Right lobe of liver (tissue), 6 donors: ENCODE measurements around the gene KCNN3. TPM values are rescaled to one million over a fixed set of nuclear protein-coding genes. Genes with fewer than 3 reads are reported as not detected.

Experiments
- ATAC-seq, 4 donors: fragments of 200-7000 bp; cut with Tn5 transposase; one replicate each; pipeline ENCODE4 v1.9.1; 2020; ENCODE audit warnings: mild to moderate bottlenecking in 4 of 4, moderate library complexity in 4 of 4
- DNase-seq, 3 donors: peaks; one replicate each; pipeline ENCODE4 v3.0.0-alpha.2; 2020
- H3K27ac ChIP-seq, 3 donors: fragments of 200-600 bp; one replicate each; pipeline ENCODE4 v1.8.0; 2022
- H3K27me3 ChIP-seq, 2 donors: fragments of 200-600 bp; one replicate each; pipeline ENCODE4 v1.8.0; 2022
- H3K36me3 ChIP-seq, 4 donors: fragments of 200-600 bp; sonication (generic) in 1 of 4; one replicate each; pipeline versions ENCODE4 v1.5.1 to v1.8.0; 2017 to 2022; ENCODE audit warnings: control low read depth in 1 of 4
- H3K4me1 ChIP-seq, 4 donors: fragments of 200-600 bp; sonication (generic) in 1 of 4; one replicate each; pipeline versions ENCODE4 v1.5.1 to v1.8.0; 2017 to 2022; ENCODE audit warnings: control low read depth in 1 of 4
- H3K4me3 ChIP-seq, 3 donors: fragments of 200-600 bp; one replicate each; pipeline ENCODE4 v1.8.0; 2022
- H3K9me3 ChIP-seq, 4 donors: fragments of 200-600 bp; sonication (generic) in 1 of 4; one replicate each; pipeline versions ENCODE4 v1.5.1 to v1.8.0; 2017 to 2022; ENCODE audit warnings: control low read depth in 1 of 4
- CTCF ChIP-seq, 4 donors: fragments of 200-600 bp in 3 of 4; fragments of 450-650 bp in 1 of 4; IDR thresholded peaks; one replicate each; pipeline versions ENCODE4 v1.5.1 to v1.8.0; 2016 to 2022; ENCODE audit warnings: antibody characterized with exemption in 4 of 4, mild to moderate bottlenecking in 2 of 4
- POLR2A ChIP-seq: fragments of 450-650 bp; IDR thresholded peaks from one replicate; pipeline ENCODE4 v1.6.1; 2017; ENCODE audit warnings: antibody characterized with exemption, mild to moderate bottlenecking
- WGBS: methylation state at CpG from one replicate; pipeline ENCODE4 v1.1.6; 2018; ENCODE audit warnings: low coverage, low lambda C conversion rate; ENCODE audit not compliant: insufficient coverage; ENCODE audit errors: missing lambda C conversion rate; 5-methylcytosine and 5-hydroxymethylcytosine counted together
- intact Hi-C, 2 donors: fragments of 100-400 bp; cut with DNase I; formaldehyde crosslinking; loops; one replicate each; pipeline versions ENCODE4 v1.11.2 to v1.14.1; 2022
- total RNA-seq, 6 experiments: library from RNA; depleted of rRNA in 2 of 6; stranded (reverse); fragments of >200 nt in 2 of 6; fragmentation: NEBNext Ultra II Directional in 3 of 6; extraction: Animal tissue kit (Norgen Biotek cat#: 25700) in 3 of 6; gene quantifications; one replicate each; pipeline versions ENCODE4 v1.1.0 to v1.2.4, GENCODE V29; 2016 to 2023
- donor health status: DM: no; HTN: yes; CAD: no.
- donor health status: DM: no; HTN: no; CAD: no.
- donor health status: DM: no; HTN: no; CAD: no.
- donor health status: DM: no; HTN: yes; CAD: no.
- donor health status: DM: no; HTN: yes; CAD: no.

Gene KCNN3
- total RNA-seq, 6 experiments from 2014 or later: 0.15 to 0.64 (median 0.32) TPM

- no peak for TF ChIP-seq POLR2A
- TF ChIP-seq CTCF (IDR thresholded peaks at IDR 0.05): no peak
- no peak overlapping the region for H3K4me3 ChIP-seq
- 78% methylated on average over 1 of the region's 1 CpG for WGBS
- ATAC-seq (no peak), DNase-seq (peak in 1 of 3 donors; percentile 8)
- H3K27me3 ChIP-seq: no peaks in the 10 kb centered on the region
- intact Hi-C loops: no loop called here
- no peak overlapping the region for H3K27ac ChIP-seq
- no peaks in the 10 kb centered on the region for H3K36me3 ChIP-seq
- H3K4me1 ChIP-seq: no peaks in the 10 kb centered on the region
- no peaks in the 10 kb centered on the region for H3K9me3 ChIP-seq
Observed at GRCh38 chr1:154764181-154764580, 105.9 kb downstream of the KCNN3 start.

GRCh38 chr1:154760469-154760933 is 109.6 kb downstream of the KCNN3 start:
- ATAC-seq: peak; percentile 99 to 100 (median 99)
- Histone ChIP-seq H3K27ac (no peak overlapping the region), H3K4me3 (peak overlapping the region; percentile 27 to 54 (median 41)), H3K4me1 (no peaks in the 10 kb centered on the region), H3K27me3 (no peaks in the 10 kb centered on the region), H3K36me3 (no peaks in the 10 kb centered on the region), H3K9me3 (no peaks in the 10 kb centered on the region)
- intact Hi-C loops: no loop called here
- 0% methylated on average over 8 of the region's 54 CpGs for WGBS
- peak; percentile 80 to 87 (median 82) for DNase-seq
- TF ChIP-seq POLR2A (no peak), CTCF (IDR thresholded peaks at IDR 0.05) (peak; percentile 77 to 88 (median 78))

- Histone ChIP-seq H3K4me1 (no peaks in the 10 kb centered on the region), H3K9me3 (no peaks in the 10 kb centered on the region), H3K27ac (no peak overlapping the region), H3K4me3 (no peak overlapping the region), H3K36me3 (no peaks in the 10 kb centered on the region), H3K27me3 (no peaks in the 10 kb centered on the region)
- 97% methylated on average over 8 of the region's 8 CpGs for WGBS
- peak in 1 of 3 donors; percentile 33 for DNase-seq
- no peak for ATAC-seq
- intact Hi-C loops: loop anchor here (10.0 kb wide), 4 partner anchors 85 to 195 kb away; partner anchors contain the start of genes CHRNB2 (in 1 of the 2) and KCNN3 (in 1 of the 2)
- TF ChIP-seq POLR2A: no peak
- TF ChIP-seq CTCF (IDR thresholded peaks at IDR 0.05): no peak
Observed at GRCh38 chr1:154759793-154760192, 110.3 kb downstream of the KCNN3 start.

- peak in 1 of 3 donors; percentile 35 for DNase-seq
- WGBS: 51% methylated on average over 5 of the region's 7 CpGs
- Histone ChIP-seq H3K27me3 (no peaks in the 10 kb centered on the region), H3K4me3 (no peak overlapping the region), H3K4me1 (no peaks in the 10 kb centered on the region), H3K36me3 (no peaks in the 10 kb centered on the region), H3K27ac (no peak overlapping the region), H3K9me3 (no peaks in the 10 kb centered on the region)
- peak in 2 of 4 donors; percentile 37 to 47 for ATAC-seq
- TF ChIP-seq CTCF (IDR thresholded peaks at IDR 0.05) (no peak), POLR2A (no peak)
- intact Hi-C loops: loop anchor here (10.0 kb wide), 4 partner anchors 84 to 194 kb away; partner anchors contain the start of genes CHRNB2 (in 1 of the 2) and KCNN3 (in 1 of the 2)
Observed at GRCh38 chr1:154759196-154759595, 110.9 kb downstream of the KCNN3 start.
